RCC 7860 (cell line): Measurements from ENCODE around the gene INHBA.

Experiments used
- DNase-seq: peaks from one replicate; pipeline ENCODE4 v3.0.0-alpha.2; 2015; ENCODE audit warnings: low spot score
- FAIRE-seq: peaks from 2 replicates; lab custom pipeline; 2012; peaks lifted over from hg19 to GRCh38; lab: Jason Lieb, UNC

Gene INHBA

GRCh38 chr7:41702635-41703371 lies at the start of gene INHBA:
Gene INHBA (minus strand): TSS chr7:41703090. CDS start chr7:41700374, 2,716 bp downstream.
- FAIRE-seq (peak; percentile 94), DNase-seq (peak; percentile 96)

- DNase-seq (no peak), FAIRE-seq (no peak)
These were observed 49.7 kb upstream of the INHBA start for GRCh38 chr7:41752615-41753014.

- FAIRE-seq (no peak), DNase-seq (no peak)
These were observed 48.0 kb upstream of the INHBA start for GRCh38 chr7:41750661-41751540.

GRCh38 chr7:41747961-41748360 lies 45.1 kb upstream of the INHBA start:
- no peak for DNase-seq
- no peak for FAIRE-seq

GRCh38 chr7:41745451-41745850 lies 42.6 kb upstream of the INHBA start:
- no peak for FAIRE-seq
- DNase-seq, result no peak

GRCh38 chr7:41744161-41744560 lies 41.3 kb upstream of the INHBA start:
- no peak for FAIRE-seq

GRCh38 chr7:41742401-41743020 lies 39.6 kb upstream of the INHBA start:
- FAIRE-seq (no peak), DNase-seq (no peak)

More at GRCh38 chr7:41744161-41744560, 41.3 kb upstream of the INHBA start:
- no peak for DNase-seq

GRCh38 chr7:41738806-41739205 lies 35.9 kb upstream of the INHBA start:
- FAIRE-seq (no peak), DNase-seq (no peak)

- FAIRE-seq (no peak), DNase-seq (no peak)
These were observed 35.4 kb upstream of the INHBA start for GRCh38 chr7:41738336-41738735.

- FAIRE-seq (no peak), DNase-seq (no peak)
These were observed 32.3 kb upstream of the INHBA start for GRCh38 chr7:41735206-41735605.

GRCh38 chr7:41732843-41733306 lies 30.0 kb upstream of the INHBA start:
- DNase-seq (peak; percentile 19), FAIRE-seq (no peak)

- no peak for FAIRE-seq
These were observed 29.5 kb upstream of the INHBA start for GRCh38 chr7:41732436-41732785.

GRCh38 chr7:41731493-41732435 lies 28.9 kb upstream of the INHBA start:
- FAIRE-seq (peak; percentile 69), DNase-seq (no peak)

More at GRCh38 chr7:41732436-41732785, 29.5 kb upstream of the INHBA start:
- DNase-seq, result no peak

GRCh38 chr7:41730668-41731067 lies 27.8 kb upstream of the INHBA start:
- FAIRE-seq (no peak), DNase-seq (no peak)

GRCh38 chr7:41730161-41730560 lies 27.3 kb upstream of the INHBA start:
- no peak for FAIRE-seq
- DNase-seq, result no peak

GRCh38 chr7:41729059-41729458 lies 26.2 kb upstream of the INHBA start:
- no peak for DNase-seq
- FAIRE-seq, result no peak

- FAIRE-seq (no peak), DNase-seq (no peak)
These were observed 22.1 kb upstream of the INHBA start for GRCh38 chr7:41725013-41725412.

GRCh38 chr7:41720886-41721285 lies 18.0 kb upstream of the INHBA start:
- FAIRE-seq (no peak), DNase-seq (no peak)

GRCh38 chr7:41720046-41720445 lies 17.2 kb upstream of the INHBA start:
- no peak for DNase-seq
- FAIRE-seq, result no peak

GRCh38 chr7:41716691-41717090 lies 13.8 kb upstream of the INHBA start:
- DNase-seq (no peak), FAIRE-seq (no peak)
